OCI-M1 (cell line): ENCODE results near the gene MYO1D.
A peak's percentile ranks its signal among the peaks of the same experiment; 100 is the strongest.

Experiments
- DNase-seq: peaks from one replicate; lab custom pipeline; 2025; lab: John Stamatoyannopoulos, UW

The MYO1D gene

GRCh38 chr17:32622540-32622939 lies 254.4 kb downstream of the MYO1D start:
- no peak for DNase-seq

GRCh38 chr17:32621612-32622312 lies 255.2 kb downstream of the MYO1D start:
- peak; percentile 14 for DNase-seq

- no peak for DNase-seq
These were observed 261.6 kb downstream of the MYO1D start for GRCh38 chr17:32615326-32615725.

GRCh38 chr17:32610943-32611342 lies 266.0 kb downstream of the MYO1D start:
- peak; percentile 54 for DNase-seq

GRCh38 chr17:32609884-32610650 lies 266.9 kb downstream of the MYO1D start:
- DNase-seq = no peak

- DNase-seq = peak; percentile 81
These were observed 267.8 kb downstream of the MYO1D start for GRCh38 chr17:32609085-32609484.

GRCh38 chr17:32608267-32608666 lies 268.7 kb downstream of the MYO1D start:
- DNase-seq = no peak

- DNase-seq = no peak
These were observed 272.0 kb downstream of the MYO1D start for GRCh38 chr17:32604966-32605365.

- DNase-seq = no peak
These were observed 274.5 kb downstream of the MYO1D start for GRCh38 chr17:32602396-32602795.

- no peak for DNase-seq
These were observed 275.1 kb downstream of the MYO1D start for GRCh38 chr17:32601866-32602265.

GRCh38 chr17:32596628-32597027 lies 280.3 kb downstream of the MYO1D start:
- no peak for DNase-seq

GRCh38 chr17:32596206-32596605 lies 280.7 kb downstream of the MYO1D start:
- DNase-seq = no peak

- no peak for DNase-seq
These were observed 283.9 kb downstream of the MYO1D start for GRCh38 chr17:32593003-32593402.

GRCh38 chr17:32591405-32591804 lies 285.5 kb downstream of the MYO1D start:
- no peak for DNase-seq

GRCh38 chr17:32590974-32591373 lies 285.9 kb downstream of the MYO1D start:
- DNase-seq = no peak

- no peak for DNase-seq
These were observed 287.9 kb downstream of the MYO1D start for GRCh38 chr17:32588982-32589381.

GRCh38 chr17:32588135-32588534 lies 288.8 kb downstream of the MYO1D start:
- DNase-seq = no peak

- DNase-seq = no peak
These were observed 290.3 kb downstream of the MYO1D start for GRCh38 chr17:32586666-32587065.

- DNase-seq = no peak
These were observed 292.1 kb downstream of the MYO1D start for GRCh38 chr17:32584792-32585191.

- DNase-seq = no peak
These were observed 293.9 kb downstream of the MYO1D start for GRCh38 chr17:32583053-32583452.

- DNase-seq = no peak
These were observed 301.1 kb downstream of the MYO1D start for GRCh38 chr17:32575852-32576251.

- no peak for DNase-seq
These were observed 306.9 kb downstream of the MYO1D start for GRCh38 chr17:32570081-32570396.

GRCh38 chr17:32569171-32570080 lies 307.5 kb downstream of the MYO1D start:
- DNase-seq = no peak
